ENCODE data around the gene RNF213.

DNA sequence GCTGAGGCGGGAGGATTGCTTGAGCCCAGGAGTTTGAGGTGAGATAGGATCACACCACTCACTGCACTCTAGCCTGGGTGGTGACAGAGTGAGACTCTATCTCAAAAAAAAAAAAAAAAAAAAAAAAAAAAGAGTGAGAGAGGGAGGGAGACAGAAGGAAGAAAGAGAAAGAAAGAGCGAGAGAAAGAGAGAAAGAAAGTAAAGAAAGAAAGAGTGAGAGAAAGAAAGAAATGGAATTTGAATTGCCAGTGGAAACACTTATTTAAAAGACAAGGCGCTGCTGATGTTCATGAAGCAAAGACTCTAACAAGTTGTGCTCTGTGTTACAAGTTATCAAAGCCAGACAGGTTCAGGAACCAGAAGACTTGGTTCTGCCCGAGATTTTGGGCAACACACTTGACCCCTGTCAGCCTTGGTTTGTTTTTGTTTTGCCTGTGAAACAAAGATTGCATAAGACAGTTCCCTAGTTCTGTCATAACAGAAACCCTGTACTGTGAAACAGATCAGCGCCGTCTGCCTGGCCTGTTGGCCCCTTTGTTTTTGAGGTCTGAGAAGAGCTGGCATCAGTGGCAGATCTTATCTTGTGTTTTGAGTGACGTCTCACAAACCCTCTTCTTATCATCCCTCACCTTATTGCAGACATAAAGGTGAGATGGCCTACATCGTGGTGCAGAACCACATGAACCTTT, 98.9 kb downstream of the RNF213 start:
- TF ChIP-seq CTCF (IDR thresholded peaks at IDR 0.05), result no peak
- no peak for TF ChIP-seq POLR2A (IDR thresholded peaks at IDR 0.05)
